GM13976 (cell line): ENCODE data around the gene TBC1D1.

Source experiments
- DNase-seq: peaks from one replicate; pipeline ENCODE4 v3.0.0; 2012; ENCODE audit warnings: low spot score
- in situ Hi-C: fragments of 300-500 bp; cut with MboI; formaldehyde crosslinking; loops from one replicate; pipeline ENCODE4 v1.12.0; 2022; ENCODE audit warnings: low sequenced_read_pairs, mixed read lengths, inconsistent platforms; ENCODE audit not compliant: unreplicated experiment
- TF ChIP-seq, protein P1 (sequence below): IDR thresholded peaks from 2 replicates; pipeline ENCODE4 v1.5.1; 2012; ENCODE audit warnings: borderline replicate concordance, mild to moderate bottlenecking; ENCODE audit not compliant: insufficient read depth; ENCODE audit errors: extremely low read depth, missing control alignments, control extremely low read depth

TBC1D1 gene

DNA sequence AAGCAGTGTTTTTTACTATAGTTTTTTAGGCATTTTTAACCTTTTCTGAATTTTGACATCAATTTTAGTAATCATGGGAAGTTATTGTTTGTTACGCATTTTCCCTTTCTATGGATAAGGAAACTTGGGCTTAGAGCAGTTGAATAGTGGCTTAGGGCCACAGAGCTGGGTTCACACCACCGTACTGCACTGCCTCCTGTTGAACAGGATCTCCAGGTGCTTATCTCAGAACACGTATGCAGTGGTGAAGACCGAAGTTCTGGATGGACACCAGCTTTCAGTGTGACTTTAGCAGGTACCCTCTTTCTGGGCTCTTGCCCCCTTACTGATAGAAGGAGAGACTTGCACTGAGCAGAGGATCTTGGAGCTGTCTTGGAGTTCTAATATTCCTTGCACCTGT is 206.9 kb downstream of the TBC1D1 start:
- TF ChIP-seq, protein P1, sequence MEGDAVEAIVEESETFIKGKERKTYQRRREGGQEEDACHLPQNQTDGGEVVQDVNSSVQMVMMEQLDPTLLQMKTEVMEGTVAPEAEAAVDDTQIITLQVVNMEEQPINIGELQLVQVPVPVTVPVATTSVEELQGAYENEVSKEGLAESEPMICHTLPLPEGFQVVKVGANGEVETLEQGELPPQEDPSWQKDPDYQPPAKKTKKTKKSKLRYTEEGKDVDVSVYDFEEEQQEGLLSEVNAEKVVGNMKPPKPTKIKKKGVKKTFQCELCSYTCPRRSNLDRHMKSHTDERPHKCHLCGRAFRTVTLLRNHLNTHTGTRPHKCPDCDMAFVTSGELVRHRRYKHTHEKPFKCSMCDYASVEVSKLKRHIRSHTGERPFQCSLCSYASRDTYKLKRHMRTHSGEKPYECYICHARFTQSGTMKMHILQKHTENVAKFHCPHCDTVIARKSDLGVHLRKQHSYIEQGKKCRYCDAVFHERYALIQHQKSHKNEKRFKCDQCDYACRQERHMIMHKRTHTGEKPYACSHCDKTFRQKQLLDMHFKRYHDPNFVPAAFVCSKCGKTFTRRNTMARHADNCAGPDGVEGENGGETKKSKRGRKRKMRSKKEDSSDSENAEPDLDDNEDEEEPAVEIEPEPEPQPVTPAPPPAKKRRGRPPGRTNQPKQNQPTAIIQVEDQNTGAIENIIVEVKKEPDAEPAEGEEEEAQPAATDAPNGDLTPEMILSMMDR = no peak
- no peak for DNase-seq
- in situ Hi-C loops = no loop called here

DNA sequence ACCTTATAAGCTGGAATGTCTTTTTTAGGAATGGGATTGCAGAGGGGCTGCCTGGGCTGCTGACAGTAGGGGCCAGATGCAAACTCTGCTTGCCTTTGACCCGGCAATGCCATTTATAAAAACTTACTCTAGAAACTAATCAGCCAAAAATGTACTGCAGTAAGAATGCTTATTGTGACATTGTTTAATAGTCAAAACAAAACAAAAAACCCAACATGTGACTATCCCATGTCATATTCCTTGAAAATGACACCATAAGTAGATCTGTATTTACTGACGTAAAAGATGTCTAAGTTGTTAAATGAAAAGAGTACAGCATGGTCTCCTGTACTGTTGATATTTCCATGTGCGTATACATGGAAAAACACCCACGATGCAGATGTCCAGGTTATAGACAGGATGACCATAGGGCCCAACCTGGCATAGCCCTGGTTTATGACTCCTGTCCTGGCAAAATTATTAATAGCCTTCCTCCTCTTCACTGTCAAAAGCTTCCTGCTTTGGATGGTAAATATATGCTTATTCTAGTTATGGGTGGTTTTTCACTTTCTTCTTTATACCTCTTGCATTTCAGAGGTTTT is 208.2 kb downstream of the TBC1D1 start:
- in situ Hi-C loops = no loop called here
- TF ChIP-seq, protein P1 = no peak
- DNase-seq = no peak

DNA sequence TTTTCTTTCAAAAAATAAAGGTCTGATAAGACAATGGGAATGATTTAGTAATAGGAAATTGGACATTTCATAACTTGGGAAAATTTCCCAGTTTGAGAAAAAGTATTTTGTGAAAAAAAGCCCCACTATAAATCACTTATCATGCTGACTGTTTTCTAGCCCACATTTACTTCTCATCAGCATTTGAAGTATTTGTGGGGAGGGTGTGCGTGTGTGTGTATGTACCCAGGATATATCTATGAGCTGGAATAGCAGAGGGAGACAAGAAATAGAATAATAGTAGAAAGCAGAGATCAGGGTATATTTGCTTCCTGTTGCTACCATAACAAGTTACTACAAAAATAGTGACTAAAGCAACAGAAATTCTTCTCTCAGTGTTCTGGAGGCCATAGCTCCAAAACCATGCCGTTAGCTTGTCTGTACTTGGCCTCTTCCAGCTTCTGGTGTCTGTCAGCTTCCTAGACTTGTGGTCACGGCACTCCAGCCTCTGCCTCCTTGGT is 209.1 kb downstream of the TBC1D1 start:
- in situ Hi-C loops = no loop called here
- DNase-seq = no peak
- TF ChIP-seq, protein P1 = no peak

DNA sequence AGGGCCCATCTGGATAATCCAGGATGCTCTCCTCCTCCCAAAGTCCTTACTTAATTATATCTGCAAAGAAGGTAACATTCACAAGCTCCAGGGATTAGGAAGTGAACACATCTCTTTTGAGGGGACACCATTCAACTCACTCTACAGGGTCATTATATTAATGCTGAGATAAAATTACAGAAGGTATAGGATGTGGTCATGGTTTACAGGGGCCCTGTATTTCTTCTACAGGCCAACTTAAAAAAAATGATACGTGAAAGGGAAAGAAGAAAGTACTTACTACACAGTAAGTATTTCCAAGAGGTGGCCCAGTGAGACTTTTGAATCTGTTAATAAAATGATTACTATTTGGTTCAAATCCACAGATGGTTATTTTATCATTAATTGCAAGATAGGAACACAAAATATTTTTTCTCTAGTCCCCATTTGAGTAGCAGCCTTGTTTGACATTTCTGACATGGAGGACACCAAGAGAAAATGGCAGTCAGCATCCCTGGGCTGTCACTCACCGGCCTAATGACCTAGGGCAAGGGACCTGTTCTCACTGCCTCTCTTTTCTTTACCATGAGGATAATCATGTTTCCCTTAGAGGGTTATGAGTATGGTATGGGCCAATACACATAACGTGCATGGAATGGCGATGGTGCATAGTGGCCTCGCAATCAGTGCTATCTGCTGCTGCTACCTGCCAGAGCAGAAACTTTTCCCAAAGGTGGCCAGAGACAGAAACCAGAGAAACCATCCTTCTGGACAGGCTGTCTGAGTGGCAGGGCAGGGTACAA is 209.8 kb downstream of the TBC1D1 start:
- in situ Hi-C loops = no loop called here
- TF ChIP-seq, protein P1 = no peak
- DNase-seq = no peak

DNA sequence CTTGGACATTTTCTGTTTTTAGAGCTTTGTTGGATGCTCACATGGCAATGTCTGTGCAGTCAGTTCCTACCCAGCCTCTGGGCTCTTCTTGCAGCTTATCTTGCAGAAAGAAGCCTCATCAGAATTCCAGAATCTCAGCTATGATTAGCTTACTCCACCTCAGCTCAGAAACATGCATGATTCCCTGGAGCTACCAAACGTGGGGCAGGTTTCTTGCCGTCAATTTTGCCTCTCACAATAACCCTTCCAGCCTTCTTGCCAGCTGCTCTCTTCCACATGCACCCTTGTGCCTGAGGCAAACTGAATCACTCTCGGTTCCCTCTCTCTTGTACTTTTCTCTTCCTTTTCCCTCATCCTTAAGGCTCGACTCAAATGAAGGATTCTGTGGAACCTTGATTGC is 210.7 kb downstream of the TBC1D1 start:
- in situ Hi-C loops = no loop called here
- DNase-seq = no peak
- TF ChIP-seq, protein P1 = no peak

DNA sequence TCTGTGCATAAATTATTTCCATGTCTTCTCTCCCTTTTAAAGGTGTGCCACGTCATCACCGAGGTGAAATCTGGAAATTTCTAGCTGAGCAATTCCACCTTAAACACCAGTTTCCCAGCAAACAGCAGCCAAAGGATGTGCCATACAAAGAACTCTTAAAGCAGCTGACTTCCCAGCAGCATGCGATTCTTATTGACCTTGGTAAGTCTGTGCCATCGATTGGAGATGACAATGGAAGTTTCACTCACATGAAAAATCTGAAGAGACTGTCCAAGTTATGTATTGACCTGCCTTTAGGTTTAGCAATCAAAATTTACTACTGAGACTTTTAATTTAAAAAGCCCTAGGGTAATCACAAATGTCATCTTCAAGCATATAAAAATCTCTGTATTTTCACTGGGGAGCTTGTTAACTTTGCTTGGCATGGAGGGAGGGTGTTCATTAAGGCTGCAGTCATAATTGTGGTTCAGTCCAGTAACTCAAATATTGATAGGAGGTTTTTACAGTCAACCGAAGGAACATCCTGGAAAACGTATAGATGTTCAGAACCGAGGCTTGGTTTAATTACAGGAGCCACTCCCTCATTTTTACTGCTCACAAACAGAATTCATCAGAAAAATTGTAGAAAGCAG is 212.2 kb downstream of the TBC1D1 start:
- no peak for DNase-seq
- TF ChIP-seq, protein P1 = no peak
- in situ Hi-C loops = no loop called here
